CD4-positive, alpha-beta T cell treated with Interleukin-1 beta for 1 hour (primary cell): ENCODE measurements around the gene LPXN.
A peak's percentile ranks its signal among the peaks of the same experiment; 100 is the strongest.

Source experiments
- DNase-seq, 2 donors: peaks; one replicate each; pipeline ENCODE4 v3.0.0-alpha.2; 2020 to 2022

Gene LPXN

DNA sequence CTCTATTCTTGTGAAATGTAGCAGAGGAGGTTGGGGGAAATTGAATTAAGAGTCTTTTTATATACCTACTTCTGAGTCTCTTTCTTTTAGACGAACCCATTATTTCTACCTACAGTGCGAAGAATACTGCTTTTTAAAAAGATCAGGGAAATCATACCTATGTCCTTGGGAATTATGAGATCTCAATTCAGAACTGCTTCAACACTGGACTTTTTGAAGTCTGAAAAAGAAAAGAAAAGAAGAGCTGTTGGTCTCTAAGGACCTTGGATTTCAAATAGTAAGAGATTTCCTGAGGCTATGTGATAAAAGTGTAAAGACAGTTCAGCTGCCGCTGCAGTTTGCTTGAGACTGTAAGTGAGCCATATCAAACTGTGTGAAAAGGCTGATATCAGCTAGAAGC is 64.0 kb downstream of the LPXN start:
- no peak for DNase-seq

GRCh38 chr11:58509748-58510147 is 65.9 kb downstream of the LPXN start:
- no peak for DNase-seq

GRCh38 chr11:58508814-58509213 is 66.8 kb downstream of the LPXN start:
- no peak for DNase-seq

GRCh38 chr11:58508005-58508404 is 67.7 kb downstream of the LPXN start, which contains the start of gene OR5B21:
Gene OR5B21 (minus strand): TSS chr11:58508105. CDS start chr11:58508105, 0 bp downstream.
- DNase-seq, result no peak

DNA sequence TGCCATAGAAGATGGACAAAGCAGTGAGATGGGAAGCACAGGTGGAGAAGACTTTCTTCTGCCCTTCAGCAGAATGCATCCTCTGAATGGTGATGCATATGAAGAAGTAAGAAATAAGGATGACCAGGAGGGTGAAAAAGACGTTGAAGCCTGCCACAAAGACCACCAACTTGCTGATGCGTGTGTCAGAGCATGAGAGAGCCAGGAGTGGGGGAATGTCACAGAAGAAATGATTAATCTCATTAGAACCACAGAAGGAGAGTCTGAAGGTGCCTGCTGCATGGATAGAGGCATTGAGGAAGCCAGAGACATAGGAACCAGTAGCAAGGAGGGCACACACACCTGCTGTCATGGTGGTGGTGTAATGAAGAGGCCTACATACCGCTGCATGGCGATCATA is 68.3 kb downstream of the LPXN start:
- DNase-seq, result no peak

DNA sequence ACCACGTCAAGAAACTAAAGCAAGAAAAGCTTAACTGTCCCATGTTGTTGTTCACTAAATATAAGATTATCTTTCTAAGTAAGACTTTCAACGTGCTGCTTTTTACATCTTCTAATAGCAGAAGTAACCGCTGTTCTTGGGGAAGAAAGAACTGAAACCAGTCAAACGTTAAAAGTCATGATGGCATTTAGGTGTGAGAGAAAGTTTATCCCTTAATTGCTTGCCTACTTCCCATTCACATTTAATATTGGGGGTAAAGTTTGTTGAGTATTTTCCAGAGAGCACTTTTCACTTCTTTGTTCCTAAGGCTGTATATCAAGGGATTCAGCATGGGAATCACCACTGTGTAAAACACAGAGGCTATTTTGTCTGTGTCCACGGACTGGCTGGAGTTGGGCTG is 68.7 kb downstream of the LPXN start:
- no peak for DNase-seq

DNA sequence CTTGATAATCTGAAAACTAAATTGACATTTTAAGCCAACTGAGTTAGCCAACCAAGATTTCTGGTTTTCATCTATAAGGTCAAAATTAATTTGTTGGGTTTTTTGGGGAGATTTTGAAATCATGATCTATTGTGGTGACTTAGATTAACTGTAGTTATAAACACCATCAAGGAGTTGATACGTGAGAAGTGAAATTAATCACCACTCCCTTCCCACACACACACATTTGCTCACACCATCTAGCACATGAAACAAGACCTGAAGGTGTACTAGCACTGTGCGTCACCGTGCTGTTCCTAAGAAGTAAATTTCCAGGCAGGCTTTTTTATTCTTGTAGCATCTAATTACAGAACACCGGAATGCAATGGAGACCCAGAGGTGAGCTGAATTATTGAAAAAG is 69.8 kb downstream of the LPXN start:
- DNase-seq, result no peak

DNA sequence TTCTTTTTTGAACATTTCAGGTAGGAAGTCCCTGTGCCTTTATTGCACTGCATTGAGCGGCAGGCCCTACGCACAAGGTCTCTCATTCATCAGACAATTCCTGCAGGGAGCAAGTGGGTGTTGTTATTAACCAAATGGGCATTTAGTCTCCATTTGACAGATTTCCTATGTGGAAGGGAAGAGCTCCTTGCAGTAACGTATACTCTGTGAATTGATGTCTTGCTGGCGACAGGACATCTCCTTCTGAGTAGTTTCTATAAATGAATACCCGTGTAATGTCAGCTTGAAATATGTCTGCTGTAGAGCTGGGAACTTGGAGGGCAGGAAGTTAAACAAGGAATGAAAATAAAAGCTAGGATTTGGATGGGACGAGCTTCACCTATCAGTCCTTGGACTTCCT is 71.4 kb downstream of the LPXN start:
- DNase-seq, result no peak

DNA sequence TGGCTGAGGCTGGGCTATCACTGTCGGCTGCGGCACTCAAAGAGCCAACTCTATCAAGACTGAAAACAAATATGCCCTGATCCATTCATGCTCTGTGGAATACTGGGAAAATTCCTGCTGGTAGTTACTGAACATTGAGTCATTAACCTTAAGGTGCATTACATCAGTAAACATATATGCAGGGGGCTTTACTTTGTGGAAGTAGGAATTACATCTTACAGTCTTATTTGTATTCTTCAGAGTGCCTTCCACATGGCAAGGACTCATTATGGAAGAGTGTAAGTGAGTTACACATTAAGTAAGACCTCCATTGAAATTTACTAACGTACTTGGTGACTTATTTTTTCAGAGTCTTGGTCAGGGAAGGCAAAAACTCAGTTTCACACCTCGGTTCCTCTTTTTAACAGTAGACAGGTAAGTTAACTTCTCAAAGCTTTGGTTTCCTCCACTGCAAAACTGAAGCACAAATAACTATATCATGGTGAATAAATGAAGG is 72.2 kb downstream of the LPXN start:
- no peak for DNase-seq

DNA sequence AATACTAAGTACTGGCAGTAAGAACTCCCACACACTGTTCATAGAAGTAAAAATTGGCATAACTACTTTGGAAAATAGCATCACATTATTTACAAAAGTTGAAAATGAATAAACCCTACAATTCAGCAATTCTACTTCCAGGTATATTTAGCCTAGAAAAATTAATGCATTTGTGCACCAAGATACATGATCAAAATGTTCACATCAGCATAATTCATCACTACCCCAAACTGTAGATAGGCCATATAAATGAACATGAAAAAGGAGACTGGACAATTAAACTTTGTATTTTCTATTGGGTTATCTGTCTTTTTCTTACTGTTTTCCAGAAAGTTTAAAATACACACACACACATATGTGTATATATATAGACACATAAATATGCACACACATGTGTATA is 73.7 kb downstream of the LPXN start:
- no peak for DNase-seq

DNA sequence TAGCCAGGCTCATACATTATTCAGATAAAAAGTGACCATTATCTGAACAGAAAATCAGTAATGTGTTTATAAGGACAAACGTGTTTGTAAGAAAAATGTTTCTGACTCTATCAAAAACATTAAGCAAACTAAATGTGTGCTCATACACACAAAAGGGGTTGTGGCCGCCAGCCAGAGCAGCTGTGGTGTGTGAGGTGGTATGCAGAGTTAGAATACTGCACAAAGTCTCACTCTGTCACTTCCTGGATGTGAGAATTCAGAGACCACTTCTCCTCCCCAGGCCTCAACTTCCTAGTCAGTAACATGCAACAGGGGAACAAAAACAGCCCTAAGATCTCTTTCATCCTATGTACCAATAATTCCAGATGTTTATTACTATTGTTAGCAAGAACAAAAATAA is 77.2 kb downstream of the LPXN start:
- peak in 1 of 2 donors; percentile 6 for DNase-seq

DNA sequence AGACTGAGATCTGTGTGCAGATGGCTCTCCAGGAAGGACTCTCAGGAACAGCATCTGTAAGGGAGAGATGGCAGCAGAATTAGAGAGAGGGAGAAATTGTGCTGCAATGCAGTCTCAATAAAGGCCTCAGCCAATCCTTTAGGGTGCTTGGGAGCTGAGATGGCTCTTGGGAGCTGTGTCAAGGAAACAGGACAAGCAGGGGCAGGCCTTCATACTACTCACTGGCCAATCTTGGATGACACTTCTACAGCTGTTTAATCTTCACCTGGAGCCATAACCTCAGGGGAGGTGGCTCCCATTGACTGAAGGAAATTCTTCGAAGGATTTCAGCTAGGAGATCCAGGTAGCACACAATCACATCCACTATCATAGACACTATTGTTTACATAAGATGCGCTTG is 77.7 kb downstream of the LPXN start:
- no peak for DNase-seq

- DNase-seq, result no peak
Observed at GRCh38 chr11:58495906-58496305, 79.8 kb downstream of the LPXN start.

DNA sequence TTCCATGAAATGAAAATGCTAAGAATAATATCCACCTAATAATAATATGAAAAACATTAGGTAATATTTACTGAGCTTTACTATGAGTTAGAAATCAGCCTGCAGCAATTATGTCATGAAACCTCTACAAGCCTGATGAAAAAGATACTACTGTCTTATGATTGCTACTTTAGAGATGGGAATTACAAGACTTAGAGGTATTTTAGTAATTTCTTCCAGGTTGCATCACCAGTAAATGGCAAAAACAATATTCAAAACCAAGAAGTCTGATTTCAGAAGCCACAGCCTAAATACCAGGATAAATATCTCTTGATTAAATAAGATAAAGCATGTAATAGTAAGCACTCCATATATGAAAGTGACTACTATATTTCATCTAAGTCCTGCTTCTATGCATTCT is 81.6 kb downstream of the LPXN start:
- DNase-seq, result no peak

DNA sequence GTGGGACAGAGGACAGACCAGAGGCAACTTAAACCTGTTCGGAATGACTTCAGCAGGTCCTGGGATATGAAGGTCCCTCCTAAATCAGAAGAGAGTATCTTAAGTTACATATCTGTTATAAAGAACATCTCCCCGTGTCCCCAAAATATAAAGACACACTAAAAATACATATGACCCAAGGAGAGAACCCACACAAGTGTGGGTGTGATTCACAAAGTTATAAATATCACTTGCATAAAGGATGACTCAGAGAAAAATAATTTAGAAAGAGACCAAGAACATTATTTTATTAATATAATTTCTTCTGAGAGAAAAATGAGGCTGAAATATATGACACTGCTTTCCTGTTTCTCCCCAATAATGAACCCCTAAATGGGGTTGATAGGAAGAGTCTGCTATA is 82.0 kb downstream of the LPXN start:
- no peak for DNase-seq

DNA sequence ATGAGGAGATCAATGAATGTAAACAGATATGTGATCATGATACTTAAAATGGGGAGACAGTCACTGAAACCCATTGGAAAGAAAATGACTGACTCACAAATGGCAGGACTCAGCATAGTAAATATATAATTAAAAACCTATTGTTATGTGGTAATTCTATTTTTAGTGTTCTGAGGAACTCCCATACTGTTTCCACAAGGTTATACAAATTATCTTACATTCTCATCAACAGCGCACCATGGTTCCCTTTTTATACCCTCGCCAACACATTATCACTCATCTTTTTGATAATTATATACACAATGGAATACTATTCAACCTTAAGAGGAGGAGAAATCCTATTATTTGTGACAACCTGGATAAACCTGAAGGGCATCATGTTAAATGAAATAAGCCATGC is 84.8 kb downstream of the LPXN start:
- no peak for DNase-seq

DNA sequence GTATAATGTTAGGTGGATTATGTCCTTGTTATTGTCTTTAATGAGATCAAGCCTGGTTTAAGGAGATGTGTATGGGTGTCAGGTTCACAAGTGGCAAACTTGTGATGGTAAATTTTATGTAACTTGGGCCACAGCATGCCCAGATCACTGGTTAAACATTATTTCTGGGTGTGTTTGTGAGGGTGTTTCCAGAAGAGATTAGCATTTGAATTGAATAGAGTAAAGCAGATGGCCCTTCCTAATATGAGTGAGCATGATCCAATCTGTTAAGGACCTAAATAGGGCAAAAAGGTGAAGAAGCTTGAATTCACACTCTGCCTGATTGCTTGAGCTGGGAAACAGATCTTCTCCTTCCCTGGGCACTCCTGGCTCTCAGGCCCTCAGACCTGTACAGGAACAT is 88.5 kb downstream of the LPXN start:
- no peak for DNase-seq

GRCh38 chr11:58485961-58486360 is 89.7 kb downstream of the LPXN start:
- no peak for DNase-seq
